HepG2 (cell line): ENCODE measurements around the gene TMEM253. TPM values are rescaled to one million over a fixed set of nuclear protein-coding genes. Genes with fewer than 3 reads are reported as not detected.

Source experiments
- CREBL2 ChIP-seq: sonication (generic); formaldehyde crosslinking; IDR thresholded peaks from 2 replicates; pipeline ENCODE4 v1.8.1; 2023; ENCODE audit warnings: missing genetic modification reagents, mild to moderate bottlenecking, borderline replicate concordance
- GATAD1 ChIP-seq: IDR thresholded peaks from 2 replicates; pipeline ENCODE4 v1.6.1; 2016; ENCODE audit warnings: missing genetic modification reagents, missing compliant biosample characterization
- ZNF607 ChIP-seq: sonication (generic); formaldehyde crosslinking; IDR thresholded peaks from 2 replicates; pipeline ENCODE4 v1.5.1; 2020; ENCODE audit warnings: missing genetic modification reagents, mild to moderate bottlenecking, borderline replicate concordance
- ZSCAN9 ChIP-seq: IDR thresholded peaks from 2 replicates; pipeline ENCODE4 v1.6.1; 2016; ENCODE audit warnings: borderline replicate concordance
- polyA plus RNA-seq, 8 experiments: library from polyadenylated mRNA; depleted of rRNA in 3 of 8; stranded (reverse) in 7 of 8; unstranded in 1 of 8; fragments of >200 nt; fragmentation: Illumina TruSeq in 4 of 8; extraction: Trizol in 4 of 8; gene quantifications; 2 replicates each; pipeline versions ENCODE4 v1.2.1 to v1.2.3, GENCODE V29; 2011 to 2016; ENCODE audit warnings: low read depth in 4 of 8, missing spikeins in 1 of 8, mixed read lengths in 1 of 8; ENCODE audit not compliant: insufficient read depth in 1 of 8
- total RNA-seq, 5 experiments: library from RNA; depleted of rRNA; stranded (reverse); fragments of >200 nt; fragmentation: Illumina TruSeq; extraction: Trizol; gene quantifications; 2 replicates each; pipeline ENCODE4 v1.2.3, GENCODE V29; 2016; ENCODE audit warnings: low read depth in 1 of 5
- TF ChIP-seq, protein P1 (sequence below): sonication (generic); formaldehyde crosslinking; IDR thresholded peaks from 2 replicates; pipeline ENCODE4 v1.4.0; 2020; ENCODE audit warnings: missing genetic modification reagents
- TF ChIP-seq, protein P2 (sequence below): sonication (generic); formaldehyde crosslinking; IDR thresholded peaks from 2 replicates; pipeline ENCODE4 v1.8.0; 2022; ENCODE audit warnings: mild to moderate bottlenecking, missing genetic modification reagents, moderate library complexity
- TF ChIP-seq, protein P3 (sequence below): IDR thresholded peaks from 2 replicates; pipeline ENCODE4 v1.6.1; 2016; ENCODE audit warnings: missing compliant biosample characterization, missing genetic modification reagents, borderline replicate concordance
- TF ChIP-seq, protein P4 (sequence below): sonication (generic); formaldehyde crosslinking; conservative IDR thresholded peaks from 2 replicates; pipeline ENCODE4 v1.4.0; 2020; ENCODE audit warnings: mild to moderate bottlenecking, missing genetic modification reagents, moderate library complexity

The TMEM253 gene
- total and polyA plus RNA-seq, 2 of the 13 experiments (the other 11 are each of a cell fraction or from before 2014, with no cell fraction given) = 0.29 to 0.45 TPM

DNA sequence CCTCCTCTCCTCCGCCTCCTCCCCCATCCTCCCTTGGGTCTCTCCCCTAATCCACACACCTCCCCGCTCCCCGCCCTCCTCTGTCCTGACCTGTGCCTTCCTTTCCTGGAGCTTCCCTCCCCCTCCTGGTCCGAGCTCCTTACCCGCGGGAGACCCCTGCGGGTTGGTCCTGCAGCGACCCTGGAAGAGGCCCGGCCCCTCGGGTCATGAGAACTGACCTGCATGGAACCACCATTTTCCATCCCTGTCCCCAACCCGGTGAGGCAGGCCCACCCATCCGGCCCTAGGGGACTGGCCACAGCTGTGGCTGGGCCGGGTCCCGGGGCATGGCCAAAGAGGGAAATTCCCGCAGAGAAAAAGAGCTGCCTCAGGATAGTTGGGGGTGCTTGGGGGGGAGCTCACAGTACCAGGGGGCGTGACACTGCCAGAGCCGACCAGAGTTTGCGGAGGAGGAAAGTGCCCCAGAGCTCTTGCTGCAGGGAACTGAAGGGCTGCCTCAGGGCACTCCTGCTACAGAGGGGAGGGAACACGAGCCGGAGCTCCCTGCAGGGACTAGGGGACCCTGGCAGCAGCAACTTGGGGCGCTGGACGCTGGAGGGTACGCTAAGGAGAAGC, 30.1 kb upstream of the TMEM253 start (continued):
- TF ChIP-seq, protein P1, sequence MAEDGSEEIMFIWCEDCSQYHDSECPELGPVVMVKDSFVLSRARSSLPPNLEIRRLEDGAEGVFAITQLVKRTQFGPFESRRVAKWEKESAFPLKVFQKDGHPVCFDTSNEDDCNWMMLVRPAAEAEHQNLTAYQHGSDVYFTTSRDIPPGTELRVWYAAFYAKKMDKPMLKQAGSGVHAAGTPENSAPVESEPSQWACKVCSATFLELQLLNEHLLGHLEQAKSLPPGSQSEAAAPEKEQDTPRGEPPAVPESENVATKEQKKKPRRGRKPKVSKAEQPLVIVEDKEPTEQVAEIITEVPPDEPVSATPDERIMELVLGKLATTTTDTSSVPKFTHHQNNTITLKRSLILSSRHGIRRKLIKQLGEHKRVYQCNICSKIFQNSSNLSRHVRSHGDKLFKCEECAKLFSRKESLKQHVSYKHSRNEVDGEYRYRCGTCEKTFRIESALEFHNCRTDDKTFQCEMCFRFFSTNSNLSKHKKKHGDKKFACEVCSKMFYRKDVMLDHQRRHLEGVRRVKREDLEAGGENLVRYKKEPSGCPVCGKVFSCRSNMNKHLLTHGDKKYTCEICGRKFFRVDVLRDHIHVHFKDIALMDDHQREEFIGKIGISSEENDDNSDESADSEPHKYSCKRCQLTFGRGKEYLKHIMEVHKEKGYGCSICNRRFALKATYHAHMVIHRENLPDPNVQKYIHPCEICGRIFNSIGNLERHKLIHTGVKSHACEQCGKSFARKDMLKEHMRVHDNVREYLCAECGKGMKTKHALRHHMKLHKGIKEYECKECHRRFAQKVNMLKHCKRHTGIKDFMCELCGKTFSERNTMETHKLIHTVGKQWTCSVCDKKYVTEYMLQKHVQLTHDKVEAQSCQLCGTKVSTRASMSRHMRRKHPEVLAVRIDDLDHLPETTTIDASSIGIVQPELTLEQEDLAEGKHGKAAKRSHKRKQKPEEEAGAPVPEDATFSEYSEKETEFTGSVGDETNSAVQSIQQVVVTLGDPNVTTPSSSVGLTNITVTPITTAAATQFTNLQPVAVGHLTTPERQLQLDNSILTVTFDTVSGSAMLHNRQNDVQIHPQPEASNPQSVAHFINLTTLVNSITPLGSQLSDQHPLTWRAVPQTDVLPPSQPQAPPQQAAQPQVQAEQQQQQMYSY (CRISPR knock-in tag) = no peak
- TF ChIP-seq, protein P2, sequence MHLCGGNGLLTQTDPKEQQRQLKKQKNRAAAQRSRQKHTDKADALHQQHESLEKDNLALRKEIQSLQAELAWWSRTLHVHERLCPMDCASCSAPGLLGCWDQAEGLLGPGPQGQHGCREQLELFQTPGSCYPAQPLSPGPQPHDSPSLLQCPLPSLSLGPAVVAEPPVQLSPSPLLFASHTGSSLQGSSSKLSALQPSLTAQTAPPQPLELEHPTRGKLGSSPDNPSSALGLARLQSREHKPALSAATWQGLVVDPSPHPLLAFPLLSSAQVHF (CRISPR knock-in tag) = no peak; the same call in 1 of the 2 replicates
- TF ChIP-seq ZNF607 (CRISPR knock-in tag) (no peak; the same call in 1 of the 2 replicates), GATAD1 (peak; percentile 29; the same call in 1 of the 2 replicates), CREBL2 (CRISPR knock-in tag) (0 out of 2 replicates have a peak, but pooled peaks have one; percentile 1), ZSCAN9 (CRISPR knock-in tag) (no peak)
- TF ChIP-seq, protein P3, sequence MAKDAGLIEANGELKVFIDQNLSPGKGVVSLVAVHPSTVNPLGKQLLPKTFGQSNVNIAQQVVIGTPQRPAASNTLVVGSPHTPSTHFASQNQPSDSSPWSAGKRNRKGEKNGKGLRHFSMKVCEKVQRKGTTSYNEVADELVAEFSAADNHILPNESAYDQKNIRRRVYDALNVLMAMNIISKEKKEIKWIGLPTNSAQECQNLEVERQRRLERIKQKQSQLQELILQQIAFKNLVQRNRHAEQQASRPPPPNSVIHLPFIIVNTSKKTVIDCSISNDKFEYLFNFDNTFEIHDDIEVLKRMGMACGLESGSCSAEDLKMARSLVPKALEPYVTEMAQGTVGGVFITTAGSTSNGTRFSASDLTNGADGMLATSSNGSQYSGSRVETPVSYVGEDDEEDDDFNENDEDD (CRISPR knock-in tag) = no peak; the same call in 1 of the 2 replicates
- TF ChIP-seq, protein P4, sequence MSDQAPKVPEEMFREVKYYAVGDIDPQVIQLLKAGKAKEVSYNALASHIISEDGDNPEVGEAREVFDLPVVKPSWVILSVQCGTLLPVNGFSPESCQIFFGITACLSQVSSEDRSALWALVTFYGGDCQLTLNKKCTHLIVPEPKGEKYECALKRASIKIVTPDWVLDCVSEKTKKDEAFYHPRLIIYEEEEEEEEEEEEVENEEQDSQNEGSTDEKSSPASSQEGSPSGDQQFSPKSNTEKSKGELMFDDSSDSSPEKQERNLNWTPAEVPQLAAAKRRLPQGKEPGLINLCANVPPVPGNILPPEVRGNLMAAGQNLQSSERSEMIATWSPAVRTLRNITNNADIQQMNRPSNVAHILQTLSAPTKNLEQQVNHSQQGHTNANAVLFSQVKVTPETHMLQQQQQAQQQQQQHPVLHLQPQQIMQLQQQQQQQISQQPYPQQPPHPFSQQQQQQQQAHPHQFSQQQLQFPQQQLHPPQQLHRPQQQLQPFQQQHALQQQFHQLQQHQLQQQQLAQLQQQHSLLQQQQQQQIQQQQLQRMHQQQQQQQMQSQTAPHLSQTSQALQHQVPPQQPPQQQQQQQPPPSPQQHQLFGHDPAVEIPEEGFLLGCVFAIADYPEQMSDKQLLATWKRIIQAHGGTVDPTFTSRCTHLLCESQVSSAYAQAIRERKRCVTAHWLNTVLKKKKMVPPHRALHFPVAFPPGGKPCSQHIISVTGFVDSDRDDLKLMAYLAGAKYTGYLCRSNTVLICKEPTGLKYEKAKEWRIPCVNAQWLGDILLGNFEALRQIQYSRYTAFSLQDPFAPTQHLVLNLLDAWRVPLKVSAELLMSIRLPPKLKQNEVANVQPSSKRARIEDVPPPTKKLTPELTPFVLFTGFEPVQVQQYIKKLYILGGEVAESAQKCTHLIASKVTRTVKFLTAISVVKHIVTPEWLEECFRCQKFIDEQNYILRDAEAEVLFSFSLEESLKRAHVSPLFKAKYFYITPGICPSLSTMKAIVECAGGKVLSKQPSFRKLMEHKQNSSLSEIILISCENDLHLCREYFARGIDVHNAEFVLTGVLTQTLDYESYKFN (CRISPR knock-in tag) = peak; percentile 58
